Psoas muscle (tissue), 8 donors: Measurements from ENCODE around the gene OR4D6. TPM values are rescaled to one million over a fixed set of nuclear protein-coding genes. Genes with fewer than 3 reads are reported as not detected.

Source experiments
- ATAC-seq, 4 donors: fragments of 200-7000 bp; cut with Tn5 transposase; one replicate each; pipeline ENCODE4 v1.9.1; 2020; ENCODE audit warnings: moderate library complexity in 3 of 4, mild to moderate bottlenecking in 2 of 4
- DNase-seq, 2 donors: peaks; one replicate each; pipeline ENCODE4 v3.0.0-alpha.2; 2020
- H3K27ac ChIP-seq: fragments of 200-600 bp; one replicate; pipeline ENCODE4 v1.8.0; 2022
- H3K27me3 ChIP-seq, 3 donors: fragments of 200-600 bp in 1 of 3; one replicate each; pipeline versions ENCODE4 v1.6.1 to v1.8.0; 2013 to 2022; ENCODE audit warnings: low read length in 2 of 3, mild to moderate bottlenecking in 2 of 3, moderate library complexity in 1 of 3; ENCODE audit not compliant: insufficient read depth in 3 of 3
- H3K36me3 ChIP-seq, 2 donors: fragments of 200-600 bp in 1 of 2; one replicate each; pipeline versions ENCODE4 v1.6.1 to v1.8.0; 2013 to 2022; ENCODE audit warnings: low read depth in 1 of 2, mild to moderate bottlenecking in 1 of 2, moderate library complexity in 1 of 2; ENCODE audit not compliant: insufficient read depth in 1 of 2
- H3K4me1 ChIP-seq: fragments of 200-600 bp; one replicate; pipeline ENCODE4 v1.8.0; 2022
- H3K4me3 ChIP-seq: fragments of 200-600 bp; one replicate; pipeline ENCODE4 v1.8.0; 2022; ENCODE audit warnings: mild to moderate bottlenecking
- H3K9me3 ChIP-seq: fragments of 200-600 bp; one replicate; pipeline ENCODE4 v1.8.0; 2022
- CTCF ChIP-seq: fragments of 200-600 bp; IDR thresholded peaks from one replicate; pipeline ENCODE4 v1.8.0; 2022; ENCODE audit warnings: antibody characterized with exemption
- WGBS, 3 donors: extraction: QIAGEN DNeasy Blood & Tissue Kit; methylation state at CpG; one replicate each; pipeline versions ENCODE4 v1.1.6 to v1.1.7; 2013; 5-methylcytosine and 5-hydroxymethylcytosine counted together
- intact Hi-C, 2 donors: fragments of 100-400 bp; cut with DNase I; formaldehyde crosslinking; loops; one replicate each; pipeline versions ENCODE4 v1.11.0 to v1.14.2; 2022
- long read RNA-seq, 2 donors: library from polyadenylated mRNA; unstranded; transcript quantifications; one replicate each; pipeline ENCODE4 v2.0.0, GENCODE V29; 2021
- polyA plus RNA-seq, 3 donors: library from polyadenylated mRNA; stranded (reverse); fragments of 200-250 nt; gene quantifications; one replicate each; pipeline ENCODE4 v1.2.3, GENCODE V29; 2013
- total RNA-seq, 4 donors: library from RNA; stranded (reverse); fragmentation: NEBNext Ultra II Directional in 2 of 4; extraction: Animal tissue kit (Norgen Biotek cat#: 25700) in 2 of 4; gene quantifications; one replicate each; pipeline versions ENCODE4 v1.2.1 to v1.2.4, GENCODE V29; 2021 to 2023
- donor health status: healthy with polysubstance abuse.
- donor health status: DM: no; HTN: no; CAD: no; lungs with moderate emphysema.
- donor health status: Bipolar disorder and iron deficiency.
- donor health status: healthy.
- donor health status: DM: yes; HTN: yes; CAD: no.
- donor health status: DM: no; HTN: no; CAD: no.
- donor health status: DM: no; HTN: no; CAD: no.
- donor health status: DM: yes; HTN: yes; CAD: no.

OR4D6 gene
- total RNA-seq (not detected), polyA plus RNA-seq (not detected)
- long read RNA-seq, donor 1: 0 reads
- long read RNA-seq, donor 2: 0 reads

- no peaks in the 10 kb centered on the region for H3K27me3 ChIP-seq
- H3K27ac ChIP-seq: no peak within 1 kb of the TSS
- WGBS, 3 donors: 81 to 84% (median 83%) methylated on average over 2 of the region's 2 CpGs
- no peak for ATAC-seq
- no peaks in the 10 kb centered on the region for H3K9me3 ChIP-seq
- no peaks in the 10 kb centered on the region for H3K36me3 ChIP-seq
- intact Hi-C loops: no loop called here
- no peak for TF ChIP-seq CTCF
- H3K4me3 ChIP-seq: no peak within 1 kb of the TSS
- no peak for DNase-seq
- H3K4me1 ChIP-seq: no peaks in the 10 kb centered on the region
These were observed at the start of gene OR4D6 for GRCh38 chr11:59456661-59457060. Gene OR4D6 (plus strand): TSS chr11:59456961. CDS start chr11:59456961, 0 bp downstream.

GRCh38 chr11:59413646-59414045, 43.1 kb upstream of the OR4D6 start:
- Histone ChIP-seq H3K4me1 (no peaks in the 10 kb centered on the region), H3K27me3 (no peaks in the 10 kb centered on the region), H3K9me3 (no peaks in the 10 kb centered on the region), H3K4me3 (no peak overlapping the region), H3K27ac (no peak overlapping the region), H3K36me3 (no peaks in the 10 kb centered on the region)
- no peak for DNase-seq
- WGBS, 3 donors: 60 to 78% (median 66%) methylated on average over 2 of the region's 2 CpGs
- no peak for TF ChIP-seq CTCF
- intact Hi-C loops: no loop called here
- ATAC-seq: no peak

- no peaks in the 10 kb centered on the region for H3K9me3 ChIP-seq
- DNase-seq: no peak
- no peak for ATAC-seq
- no peaks in the 10 kb centered on the region for H3K4me1 ChIP-seq
- WGBS, 3 donors: 69 to 75% (median 72%) methylated on average over 1 of the region's 1 CpG
- H3K27ac ChIP-seq: no peak overlapping the region
- TF ChIP-seq CTCF: no peak
- intact Hi-C loops: no loop called here
- H3K4me3 ChIP-seq: no peak overlapping the region
- no peaks in the 10 kb centered on the region for H3K36me3 ChIP-seq
- no peaks in the 10 kb centered on the region for H3K27me3 ChIP-seq
These were observed 41.6 kb upstream of the OR4D6 start for GRCh38 chr11:59415111-59415510.

GRCh38 chr11:59416613-59417012, 40.1 kb upstream of the OR4D6 start:
- no peaks in the 10 kb centered on the region for H3K9me3 ChIP-seq
- H3K36me3 ChIP-seq: no peaks in the 10 kb centered on the region
- WGBS, 3 donors: 78 to 88% (median 82%) methylated on average over 5 of the region's 5 CpGs
- TF ChIP-seq CTCF: no peak
- no peak overlapping the region for H3K4me3 ChIP-seq
- DNase-seq (no peak), ATAC-seq (no peak)
- no peaks in the 10 kb centered on the region for H3K27me3 ChIP-seq
- H3K27ac ChIP-seq: no peak overlapping the region
- H3K4me1 ChIP-seq: no peaks in the 10 kb centered on the region
- intact Hi-C loops: no loop called here

- Histone ChIP-seq H3K4me1 (no peaks in the 10 kb centered on the region), H3K9me3 (no peaks in the 10 kb centered on the region), H3K36me3 (no peaks in the 10 kb centered on the region), H3K27me3 (no peaks in the 10 kb centered on the region), H3K4me3 (no peak overlapping the region), H3K27ac (no peak overlapping the region)
- WGBS, 3 donors: 22 to 27% (median 26%) methylated on average over 5 of the region's 5 CpGs
- no peak for TF ChIP-seq CTCF
- no peak for DNase-seq
- ATAC-seq: no peak
- intact Hi-C loops: no loop called here
These were observed 39.7 kb upstream of the OR4D6 start for GRCh38 chr11:59417023-59417422.
